HG02981 (cell line): ENCODE results near the gene ALAS1.
"Not testable (repeated sequence)": the region's sequence is repeated elsewhere in the genome, so short reads cannot be mapped to it uniquely, and the experiment has no call there.

Source experiments
- ATAC-seq: cut with Tn5 transposase; IDR thresholded peaks from one replicate; pipeline ENCODE4 v1.9.1; 2021; ENCODE audit warnings: mild to moderate bottlenecking, moderate library complexity; ENCODE audit not compliant: unreplicated experiment

The ALAS1 gene

DNA sequence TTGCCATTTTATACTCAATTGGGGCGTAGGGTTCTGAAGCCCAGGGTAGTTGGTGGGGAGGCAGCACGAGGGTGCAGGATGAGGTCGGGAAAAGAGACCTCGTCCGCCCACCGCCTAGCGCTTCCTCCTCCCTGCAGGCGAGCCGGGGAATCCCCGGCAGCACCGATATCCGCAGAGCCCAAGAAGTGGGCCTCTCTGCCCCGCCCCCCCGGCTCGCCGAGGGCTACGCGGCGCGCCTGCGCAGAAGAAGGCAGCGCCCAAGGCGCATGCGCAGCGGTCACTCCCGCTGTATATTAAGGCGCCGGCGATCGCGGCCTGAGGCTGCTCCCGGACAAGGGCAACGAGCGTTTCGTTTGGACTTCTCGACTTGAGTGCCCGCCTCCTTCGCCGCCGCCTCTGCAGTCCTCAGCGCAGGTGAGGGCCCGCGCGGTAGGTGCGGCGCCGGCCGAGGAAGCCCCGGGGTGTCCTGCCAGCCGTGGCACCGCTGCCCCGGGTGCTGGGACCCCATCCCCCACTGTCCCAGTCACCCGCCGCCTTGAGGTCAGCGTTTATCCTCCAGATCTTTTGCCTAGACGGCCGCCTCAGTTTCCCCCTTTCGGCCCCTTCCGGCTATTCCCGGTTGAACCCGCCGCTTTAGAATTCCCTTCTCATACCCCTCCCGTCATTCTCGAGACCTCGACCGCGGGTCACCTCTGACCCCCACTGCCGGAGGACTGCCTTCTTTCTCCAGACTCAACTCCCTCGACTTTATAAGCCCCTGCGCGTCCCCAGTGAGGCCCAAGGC is at the start of gene ALAS1:
TSS of gene ALAS1 (plus strand) at position 319 of the 784 bp plus-strand sequence. CDS start 1,082 bp downstream, outside the sequence.
- peak; percentile 77 for ATAC-seq

DNA sequence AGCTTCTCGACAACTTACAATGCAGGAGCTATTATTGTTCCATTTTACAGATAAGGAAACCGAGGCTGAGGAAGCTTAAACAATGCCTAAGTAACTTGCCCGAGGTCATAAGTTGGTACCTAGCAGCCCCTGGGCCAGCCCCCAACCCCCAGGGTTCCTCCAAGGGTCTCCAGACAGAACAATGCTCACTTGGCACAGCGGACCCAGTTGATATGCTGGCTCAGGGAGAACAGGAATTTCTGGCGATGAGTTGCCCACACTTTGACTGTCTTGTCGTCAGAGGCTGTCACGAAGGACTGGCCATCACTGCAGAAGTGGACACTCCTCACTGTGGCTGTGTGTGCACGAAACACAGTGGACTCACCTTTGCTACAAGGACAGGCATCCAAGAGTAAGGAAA is 48.9 kb upstream of the ALAS1 start:
- ATAC-seq = no peak

DNA sequence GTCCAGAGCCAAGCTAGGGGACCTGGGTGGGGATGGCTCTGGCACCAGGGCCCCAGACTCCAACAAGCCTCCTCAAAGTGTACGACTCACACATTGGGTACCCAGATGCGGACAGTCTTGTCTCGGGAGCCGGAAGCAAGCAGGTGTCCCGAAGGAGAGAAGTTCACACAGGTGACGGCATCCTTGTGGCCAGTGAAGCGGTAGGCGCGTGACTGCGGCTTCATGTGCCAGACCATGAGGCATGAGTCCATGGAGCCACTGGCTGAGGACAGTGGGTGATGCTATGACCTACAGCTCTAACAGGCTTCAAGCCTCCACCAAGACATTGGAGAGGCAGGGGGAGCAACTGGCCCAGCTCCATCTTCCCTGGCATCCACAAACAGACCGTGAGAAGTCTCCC is 48.2 kb upstream of the ALAS1 start:
- ATAC-seq = no peak

DNA sequence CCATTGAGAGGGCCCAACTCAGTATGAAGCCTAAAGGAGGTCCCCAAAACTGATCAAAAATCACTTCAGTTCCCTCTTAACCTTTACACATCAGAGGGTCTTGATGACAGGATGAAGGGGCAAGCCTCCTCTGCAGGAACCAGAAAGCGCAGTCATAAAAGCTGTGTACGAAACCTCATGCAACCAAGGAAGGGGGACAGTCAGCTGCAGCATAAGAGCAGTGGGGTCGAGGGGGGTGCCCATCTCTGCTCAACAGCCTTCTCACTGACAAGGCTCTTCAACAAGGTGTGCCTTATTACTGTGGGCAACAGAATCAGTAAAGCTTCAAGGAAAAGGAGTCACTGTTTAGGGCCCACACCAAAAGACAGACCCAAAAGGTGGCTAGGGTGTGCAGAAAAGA is 47.6 kb upstream of the ALAS1 start:
- ATAC-seq = no peak

DNA sequence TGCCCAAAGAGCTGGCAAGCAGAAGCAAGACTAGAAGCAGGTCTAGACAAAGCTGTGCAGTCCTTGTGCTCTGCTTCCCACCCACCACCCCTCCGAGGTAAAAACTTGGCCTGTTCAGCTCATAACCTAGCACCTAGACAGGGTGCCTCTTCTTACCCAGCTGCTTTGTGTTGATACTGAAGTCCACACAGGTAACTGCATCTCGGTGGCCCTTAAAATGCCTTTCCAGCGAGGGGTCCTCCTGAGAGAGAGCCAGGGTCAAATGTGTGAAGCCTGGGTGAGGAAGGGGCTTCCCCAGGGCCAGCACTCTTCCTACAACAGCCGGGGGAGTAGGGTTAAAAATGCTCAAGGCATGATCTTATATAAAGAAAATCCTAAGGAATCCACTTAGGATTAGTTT is 47.1 kb upstream of the ALAS1 start:
- ATAC-seq = no peak

DNA sequence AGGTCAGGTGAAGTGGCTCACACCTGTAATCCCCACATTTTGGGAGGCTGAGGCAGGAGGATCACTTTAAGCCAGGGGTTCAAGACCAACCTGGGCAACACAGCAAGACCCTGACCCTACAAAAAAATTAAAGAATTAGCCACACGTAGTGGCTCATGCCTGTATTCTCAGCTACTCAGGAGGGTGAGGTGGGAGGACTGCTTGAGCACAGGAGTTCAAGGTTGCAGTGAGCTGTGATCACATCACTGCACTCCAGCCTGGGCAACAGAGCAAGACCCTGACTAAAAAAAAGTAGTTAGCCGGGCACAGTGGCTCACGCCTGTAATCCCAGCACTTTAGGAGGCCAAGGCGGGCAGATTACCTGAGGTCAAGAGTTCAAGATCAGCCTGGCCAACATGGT is 46.0 kb upstream of the ALAS1 start:
- ATAC-seq = not testable (repeated sequence)

DNA sequence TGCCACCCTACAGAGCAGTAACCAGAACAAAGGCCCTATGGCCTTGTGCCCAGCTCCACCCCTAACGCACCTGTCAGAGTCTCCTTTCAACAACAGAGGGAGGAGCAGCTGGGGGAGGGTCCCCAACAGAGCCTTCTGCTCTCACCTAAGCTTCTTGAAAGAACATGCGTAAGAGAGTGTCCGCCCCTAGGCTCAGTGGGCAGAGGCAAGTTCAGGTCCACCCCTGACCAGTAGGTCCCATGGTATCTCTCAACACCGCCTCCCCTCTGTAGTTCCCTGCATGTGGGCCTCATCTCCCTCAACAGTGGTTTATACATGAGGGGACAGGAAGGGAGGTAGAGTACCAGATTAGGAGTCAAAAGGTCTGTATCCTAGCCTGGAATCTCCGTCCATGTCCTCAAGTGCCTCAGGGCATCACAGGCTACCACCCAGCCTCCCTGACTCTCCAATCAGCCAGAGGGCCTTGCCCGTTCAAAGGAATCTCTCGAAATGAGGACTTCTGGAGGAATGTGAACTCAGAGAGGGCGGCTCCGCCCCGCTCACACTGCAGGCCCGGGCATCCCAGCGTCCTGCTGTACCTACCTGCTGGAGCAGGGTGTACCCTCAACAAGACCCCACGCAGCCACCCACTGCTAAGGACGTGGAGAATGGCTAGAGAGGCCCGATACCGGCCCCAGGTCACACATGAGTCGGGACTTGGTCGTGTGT is 44.4 kb upstream of the ALAS1 start:
- ATAC-seq = no peak

DNA sequence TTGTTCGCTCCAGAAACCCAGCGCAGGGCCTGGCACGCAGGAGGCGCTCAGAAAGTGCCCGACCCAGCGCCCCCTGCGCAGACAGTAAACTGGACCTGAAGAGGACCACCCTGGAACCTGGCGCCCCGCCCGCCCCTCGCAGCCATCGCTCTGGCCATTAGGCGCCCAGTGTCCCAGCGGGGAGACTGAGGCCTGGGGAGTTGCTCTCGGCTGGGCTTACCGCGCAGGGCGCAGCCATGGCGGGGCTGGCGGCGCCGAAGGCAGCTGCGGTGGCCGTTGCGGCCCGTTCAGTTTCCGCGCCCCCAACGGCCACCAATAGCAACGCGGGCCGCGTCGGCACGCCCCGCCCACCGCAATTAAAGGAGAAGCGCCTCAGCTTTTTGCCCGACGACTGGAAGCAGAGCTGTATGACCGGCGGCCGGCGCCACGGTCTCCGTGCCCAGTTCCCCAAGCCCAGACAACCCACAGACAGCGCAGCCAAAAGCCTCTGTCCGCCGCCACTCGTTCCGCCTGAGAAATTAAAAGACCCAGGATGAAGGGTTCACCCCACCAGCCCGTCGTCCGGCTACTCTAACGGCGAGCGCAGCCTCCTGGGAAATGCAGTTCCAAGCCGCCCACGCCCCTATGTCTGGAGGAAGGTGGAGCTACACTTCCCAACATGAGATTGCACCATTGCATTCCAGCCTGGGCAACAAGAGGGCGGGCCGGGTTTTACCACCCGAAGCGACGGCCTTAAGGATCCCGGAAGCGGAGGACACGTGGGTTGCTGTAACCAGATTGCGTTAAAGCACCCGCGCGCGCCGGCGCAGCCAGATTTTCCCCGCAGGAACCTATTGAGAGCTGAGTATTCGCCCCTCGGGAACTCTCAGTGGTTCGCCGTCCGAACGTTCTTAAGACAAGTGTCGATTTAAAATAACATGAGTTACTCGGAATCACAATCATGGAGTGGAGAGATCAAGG is 43.5 kb upstream of the ALAS1 start, which contains the start of gene POC1A:
TSS of gene POC1A (minus strand) at position 289 of the 960 bp plus-strand sequence. CDS start at position 238, 51 bp downstream.
- ATAC-seq = peak; percentile 84

DNA sequence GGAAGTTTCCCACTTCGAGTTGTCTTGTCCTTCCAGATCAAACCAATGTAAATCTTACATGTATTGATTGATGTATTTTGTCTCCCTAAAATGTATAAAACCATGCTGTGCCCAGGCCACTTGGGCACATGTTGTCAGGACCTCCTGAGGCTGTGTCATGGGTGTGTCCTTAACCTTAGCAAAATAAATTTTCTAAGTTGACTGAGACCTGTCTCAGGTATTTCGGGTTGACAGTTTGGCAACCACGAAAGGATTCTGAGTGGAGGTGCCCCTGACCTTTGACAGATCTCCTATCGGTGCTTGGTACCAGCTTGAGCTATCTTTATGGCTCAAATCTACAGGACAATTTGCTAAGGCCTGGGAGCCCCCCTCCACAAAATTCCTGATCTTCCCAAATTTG is 42.0 kb upstream of the ALAS1 start:
- no peak for ATAC-seq

DNA sequence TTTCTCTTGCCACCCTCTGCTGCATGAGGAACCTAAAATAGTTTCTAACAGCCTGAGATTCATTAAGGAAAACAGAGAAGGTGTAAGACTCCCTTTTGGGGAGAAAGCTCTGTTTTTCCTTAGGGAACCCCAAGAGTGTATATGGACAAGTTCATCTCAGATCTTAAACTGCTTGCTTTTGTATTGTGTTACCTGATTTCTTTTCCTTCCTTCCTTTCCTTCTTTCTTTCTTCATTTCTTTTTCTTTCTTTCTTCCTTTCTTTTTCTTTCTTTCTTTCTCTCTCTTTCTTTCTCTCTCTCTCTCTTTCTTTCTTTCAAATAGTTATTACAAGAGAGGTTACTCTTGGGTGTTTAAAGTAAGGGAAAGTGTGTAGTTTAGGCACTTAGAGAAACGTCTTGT is 38.5 kb upstream of the ALAS1 start:
- ATAC-seq = no peak

DNA sequence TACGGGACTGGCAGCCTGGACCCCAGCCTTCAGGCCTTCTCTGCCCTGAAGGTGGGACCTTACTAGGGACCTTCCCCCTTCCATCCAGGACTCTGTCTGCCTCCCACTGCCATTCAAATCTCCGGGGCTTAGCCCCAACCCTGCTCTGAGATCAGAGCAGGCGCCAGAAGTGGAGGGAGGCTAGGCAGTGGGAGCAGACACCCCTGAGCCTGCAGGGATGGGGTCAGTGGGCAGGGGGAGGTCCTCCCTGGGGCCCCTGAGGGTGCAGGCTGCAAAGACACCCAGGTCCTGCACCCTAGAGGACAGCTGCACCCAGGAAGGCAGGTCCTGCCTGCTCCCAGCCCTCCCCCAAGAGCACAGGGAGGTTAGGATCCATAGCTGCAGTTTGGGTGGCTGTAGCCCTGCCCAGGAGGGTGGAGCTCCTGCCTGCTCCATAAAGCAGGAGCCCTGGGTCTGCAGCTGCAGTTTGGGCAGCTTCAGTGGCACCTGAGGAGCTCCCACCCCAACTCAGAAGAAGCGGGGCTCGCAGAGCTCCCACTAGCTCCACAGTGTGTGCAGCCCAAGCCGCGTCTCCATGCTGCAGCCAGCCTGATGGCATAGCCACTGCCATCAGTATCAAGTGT is 35.6 kb upstream of the ALAS1 start:
- ATAC-seq = no peak

DNA sequence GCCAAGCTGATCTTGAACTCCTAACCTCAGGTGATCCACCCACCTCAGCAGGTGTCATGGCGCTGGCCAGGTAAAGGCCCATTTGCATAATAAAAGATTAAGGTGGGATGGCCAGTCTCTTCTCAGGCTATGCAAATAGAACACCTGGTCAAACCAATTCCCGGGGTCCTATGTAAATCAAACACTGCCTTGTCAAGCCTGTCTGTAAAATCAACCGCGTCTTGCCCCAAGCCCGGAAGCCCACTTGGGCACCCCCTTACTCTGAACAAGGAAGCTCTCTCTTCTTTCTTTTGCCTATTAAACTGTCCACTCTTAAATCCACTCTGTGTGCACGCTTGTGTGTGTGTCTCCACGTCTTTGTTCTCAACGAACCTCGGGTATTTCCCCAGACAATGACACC is 30.7 kb upstream of the ALAS1 start:
- ATAC-seq = no peak

DNA sequence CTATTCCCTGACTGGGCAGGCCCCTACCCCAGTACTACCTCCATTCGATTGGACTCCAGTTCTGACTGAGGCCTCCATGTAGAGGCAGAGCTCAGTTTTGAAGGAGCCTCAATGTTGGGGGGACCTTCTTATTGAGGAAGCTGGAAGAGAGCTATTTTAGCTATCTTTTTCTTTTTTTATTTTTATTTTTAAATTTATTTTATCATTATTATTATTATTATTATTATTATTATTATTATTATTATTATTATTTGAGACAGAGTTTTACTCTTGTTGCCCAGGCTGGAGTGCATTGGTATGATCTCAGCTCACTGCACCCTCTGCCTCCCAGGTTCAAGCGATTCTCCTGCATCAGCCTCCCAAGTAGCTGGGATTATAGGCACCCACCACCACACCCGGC is 27.7 kb upstream of the ALAS1 start:
- ATAC-seq = not testable (repeated sequence)

DNA sequence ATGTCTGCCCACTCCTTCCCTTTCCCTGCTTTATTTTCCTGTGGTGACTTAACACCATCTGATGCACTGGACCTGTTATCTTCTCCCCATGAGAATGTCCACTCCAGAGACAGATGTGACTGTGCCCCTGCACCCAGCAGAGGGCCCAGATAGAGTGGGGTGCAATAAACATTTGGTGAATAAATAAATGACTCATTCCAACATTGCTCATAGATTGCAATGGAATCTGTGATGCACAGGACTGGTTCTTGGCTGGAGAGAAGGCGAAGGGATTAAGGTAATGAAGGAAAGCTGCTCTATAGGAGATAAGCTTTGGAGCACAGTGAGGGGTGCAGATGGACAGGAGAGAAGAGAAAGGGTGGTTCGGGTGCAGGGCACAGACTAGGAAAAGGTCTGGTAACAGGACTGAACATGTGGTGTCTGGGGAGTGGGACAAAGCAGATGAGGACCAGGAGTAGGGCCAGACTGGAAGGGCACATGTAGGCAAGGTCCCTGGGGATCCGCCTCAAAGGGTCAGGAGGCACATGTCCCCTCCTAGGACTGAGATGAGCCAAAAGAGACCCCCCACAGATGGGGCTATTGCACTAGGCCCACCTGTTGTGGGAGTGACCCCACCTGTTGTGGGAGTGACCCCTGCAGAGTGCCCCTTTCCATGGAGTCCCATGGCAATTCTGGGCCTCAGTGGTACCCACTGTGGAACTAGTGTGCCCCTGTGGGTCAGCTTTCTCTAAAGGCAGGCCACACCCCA is 26.3 kb upstream of the ALAS1 start:
- no peak for ATAC-seq

DNA sequence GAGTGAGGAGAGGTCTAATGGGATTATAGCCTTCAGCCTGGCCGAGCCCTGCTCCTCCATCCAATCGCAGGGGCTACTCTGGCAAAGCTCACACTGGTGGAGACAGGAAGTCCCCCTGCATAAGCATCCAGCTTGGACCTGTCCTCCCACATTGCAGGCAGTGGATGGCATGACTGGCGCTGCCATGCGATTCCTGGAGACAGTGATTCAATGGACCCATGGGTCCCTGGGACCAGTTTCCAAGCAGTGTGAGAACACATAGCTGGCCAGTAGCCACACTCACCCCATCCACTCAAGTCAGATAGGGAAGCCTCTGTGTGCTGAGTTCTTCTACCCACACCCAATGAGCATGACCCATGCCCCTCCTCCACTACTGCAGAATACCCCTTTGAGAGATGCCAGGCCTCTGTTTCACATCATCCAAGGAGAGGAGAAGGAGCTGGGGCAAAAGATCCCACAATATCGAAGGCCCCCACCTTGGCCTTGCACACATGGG is 25.6 kb upstream of the ALAS1 start:
- no peak for ATAC-seq

DNA sequence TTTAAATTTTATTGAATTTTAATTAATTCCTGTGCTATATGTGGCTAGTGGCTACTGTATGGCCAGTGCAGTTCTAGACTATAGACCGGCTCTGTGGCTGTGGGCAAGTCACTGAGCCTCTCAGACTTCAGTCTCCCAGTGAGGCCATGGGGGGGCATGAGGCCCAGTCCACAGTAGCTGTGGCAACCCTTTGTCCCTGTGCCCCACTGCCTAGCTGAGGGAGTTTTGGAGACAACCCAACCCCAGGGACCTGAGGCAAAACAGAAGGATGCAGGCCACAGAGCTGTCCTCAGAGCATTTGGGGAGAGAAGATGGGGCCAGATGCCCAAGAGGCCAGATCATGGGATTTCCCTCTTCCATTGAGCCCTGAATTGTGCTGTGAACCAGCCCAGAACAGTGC is 24.9 kb upstream of the ALAS1 start:
- no peak for ATAC-seq

DNA sequence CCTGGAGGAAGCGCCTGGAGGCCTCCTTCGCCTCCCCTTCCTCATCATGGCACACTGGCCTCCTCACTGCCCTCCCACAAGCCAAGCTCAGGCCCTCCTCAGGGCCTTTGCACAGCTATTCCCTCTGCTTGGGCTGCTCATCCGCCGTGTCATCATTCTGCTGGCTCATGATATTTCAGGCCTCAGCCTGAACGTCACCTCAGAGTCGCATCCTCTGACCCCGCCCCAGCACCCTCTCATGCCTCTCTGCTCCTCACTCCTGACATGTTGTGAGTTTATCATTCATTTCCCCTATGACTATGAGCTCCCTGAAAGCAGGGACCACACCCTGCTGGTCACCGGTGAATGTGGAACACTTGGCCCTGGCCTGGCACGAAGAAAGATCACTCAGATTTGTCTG is 23.1 kb upstream of the ALAS1 start:
- ATAC-seq = no peak

DNA sequence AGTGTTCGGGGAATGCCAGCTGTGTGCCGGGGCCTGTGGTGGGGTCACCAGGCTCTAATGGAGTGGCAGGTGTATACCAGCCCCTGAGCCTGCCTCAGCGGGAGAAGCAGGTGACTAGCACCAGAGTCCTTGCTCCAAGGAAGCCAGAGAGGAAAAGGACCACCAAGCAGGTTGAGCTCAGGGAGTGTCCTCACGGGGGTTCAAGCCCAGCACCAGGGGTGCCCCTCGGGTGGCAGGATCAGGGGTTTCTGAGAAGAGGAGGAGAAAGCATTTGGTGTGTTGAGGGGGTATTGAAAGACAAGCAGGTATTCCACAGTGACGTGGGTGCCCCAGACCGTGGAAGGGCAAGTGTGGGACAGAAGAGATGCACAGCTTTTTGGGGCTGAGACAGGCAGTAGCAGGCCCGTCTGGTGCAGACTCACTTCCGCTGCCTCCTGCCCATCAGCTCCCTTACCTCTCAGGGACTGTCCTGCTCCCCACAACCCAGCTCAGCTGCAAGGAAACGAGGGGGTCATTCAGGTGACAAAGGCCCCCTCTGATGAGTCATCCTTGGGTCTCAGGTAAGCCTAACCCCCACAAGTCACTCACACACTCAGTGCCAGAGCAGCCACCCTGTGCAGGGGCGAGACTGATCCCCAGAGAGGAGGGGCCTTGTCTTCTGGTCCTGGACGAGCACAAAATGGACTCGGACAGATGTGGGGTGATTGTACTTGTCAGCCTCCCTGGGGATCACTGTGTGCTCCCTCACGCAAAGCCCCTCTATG is 22.4 kb upstream of the ALAS1 start:
- ATAC-seq = no peak

DNA sequence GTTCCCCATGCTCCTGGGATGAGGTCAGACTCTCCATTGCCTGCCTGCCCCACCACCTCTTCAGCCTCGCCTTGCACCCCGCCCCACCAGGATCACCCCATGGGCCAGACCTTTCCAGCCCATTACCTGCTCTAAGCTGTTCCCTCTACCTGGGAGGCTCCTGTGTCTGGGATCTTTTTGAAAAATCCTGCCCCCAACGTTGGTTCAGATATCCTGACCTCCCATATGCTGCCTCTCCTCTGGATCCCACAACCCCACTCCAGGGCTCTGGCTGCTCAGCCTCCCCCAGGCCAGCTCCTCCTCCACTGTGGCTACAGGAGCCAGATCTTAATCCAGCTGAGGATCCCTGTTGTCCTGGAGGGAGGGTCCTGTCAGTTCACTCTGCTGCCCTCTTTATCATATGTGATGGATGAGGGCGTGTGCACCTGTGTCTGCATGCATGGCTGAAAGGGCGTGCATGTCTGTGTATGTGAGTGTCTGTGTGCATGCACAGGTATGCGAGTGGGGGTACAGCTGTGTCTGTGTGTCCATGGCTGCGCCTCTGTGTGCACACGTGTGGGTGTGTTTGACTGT is 21.7 kb upstream of the ALAS1 start:
- ATAC-seq = no peak
